ENCODE measurements around the gene NME4. TPM values are rescaled to one million over a fixed set of nuclear protein-coding genes. Genes with fewer than 3 reads are reported as not detected.
"Not testable (repeated sequence)": the region's sequence is repeated elsewhere in the genome, so short reads cannot be mapped to it uniquely, and the experiment has no call there.

The NME4 gene
- total RNA-seq, 1 donor from 2014 or later = 154 TPM

DNA sequence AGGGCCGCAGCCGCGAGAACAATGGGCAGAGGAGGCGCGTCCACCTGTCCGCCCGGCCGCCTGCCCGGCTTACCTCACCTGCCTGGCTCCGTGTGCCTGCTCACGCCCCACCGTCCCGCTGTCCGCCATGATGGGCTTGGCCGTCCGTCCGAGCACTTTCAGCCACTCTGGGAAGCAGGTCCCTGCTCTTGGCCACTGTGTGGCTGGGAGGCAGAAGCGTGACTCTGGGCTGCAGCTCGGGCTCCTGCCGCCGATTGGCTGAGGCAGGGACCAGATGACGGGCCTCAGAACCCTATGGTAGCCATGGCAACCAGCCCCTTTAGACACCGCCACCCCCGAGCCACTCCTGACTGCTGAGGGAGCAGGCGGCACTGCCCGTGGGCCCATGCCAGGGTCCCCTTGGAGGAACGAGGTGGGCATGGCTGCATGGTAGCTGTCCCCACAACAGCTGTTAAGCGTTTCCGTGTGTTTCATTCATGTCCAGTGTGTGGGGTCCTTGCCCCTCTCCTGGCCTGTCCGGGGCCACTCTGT lies 35.6 kb upstream of the NME4 start:
- no peaks in the 10 kb centered on the region for H3K9me3 Mint-ChIP-seq (ENCODE audit: low read depth)
- no peak overlapping the region for H3K4me3 Mint-ChIP-seq (ENCODE audit: low read depth)
- no peaks in the 10 kb centered on the region for H3K4me1 Mint-ChIP-seq (ENCODE audit: low read depth)
- TF ChIP-seq, protein P1, sequence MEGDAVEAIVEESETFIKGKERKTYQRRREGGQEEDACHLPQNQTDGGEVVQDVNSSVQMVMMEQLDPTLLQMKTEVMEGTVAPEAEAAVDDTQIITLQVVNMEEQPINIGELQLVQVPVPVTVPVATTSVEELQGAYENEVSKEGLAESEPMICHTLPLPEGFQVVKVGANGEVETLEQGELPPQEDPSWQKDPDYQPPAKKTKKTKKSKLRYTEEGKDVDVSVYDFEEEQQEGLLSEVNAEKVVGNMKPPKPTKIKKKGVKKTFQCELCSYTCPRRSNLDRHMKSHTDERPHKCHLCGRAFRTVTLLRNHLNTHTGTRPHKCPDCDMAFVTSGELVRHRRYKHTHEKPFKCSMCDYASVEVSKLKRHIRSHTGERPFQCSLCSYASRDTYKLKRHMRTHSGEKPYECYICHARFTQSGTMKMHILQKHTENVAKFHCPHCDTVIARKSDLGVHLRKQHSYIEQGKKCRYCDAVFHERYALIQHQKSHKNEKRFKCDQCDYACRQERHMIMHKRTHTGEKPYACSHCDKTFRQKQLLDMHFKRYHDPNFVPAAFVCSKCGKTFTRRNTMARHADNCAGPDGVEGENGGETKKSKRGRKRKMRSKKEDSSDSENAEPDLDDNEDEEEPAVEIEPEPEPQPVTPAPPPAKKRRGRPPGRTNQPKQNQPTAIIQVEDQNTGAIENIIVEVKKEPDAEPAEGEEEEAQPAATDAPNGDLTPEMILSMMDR (IDR thresholded peaks at IDR 0.05; ENCODE audit: unreplicated experiment) = no peak
- H3K36me3 Mint-ChIP-seq (ENCODE audit: insufficient read depth) = no peaks in the 10 kb centered on the region
- H3K27ac Mint-ChIP-seq = no peak overlapping the region
- peaks cover 4% of the 10 kb centered on the region for H3K27me3 Mint-ChIP-seq
- DNase-seq (ENCODE audit: low spot score, unreplicated experiment) = no peak

DNA sequence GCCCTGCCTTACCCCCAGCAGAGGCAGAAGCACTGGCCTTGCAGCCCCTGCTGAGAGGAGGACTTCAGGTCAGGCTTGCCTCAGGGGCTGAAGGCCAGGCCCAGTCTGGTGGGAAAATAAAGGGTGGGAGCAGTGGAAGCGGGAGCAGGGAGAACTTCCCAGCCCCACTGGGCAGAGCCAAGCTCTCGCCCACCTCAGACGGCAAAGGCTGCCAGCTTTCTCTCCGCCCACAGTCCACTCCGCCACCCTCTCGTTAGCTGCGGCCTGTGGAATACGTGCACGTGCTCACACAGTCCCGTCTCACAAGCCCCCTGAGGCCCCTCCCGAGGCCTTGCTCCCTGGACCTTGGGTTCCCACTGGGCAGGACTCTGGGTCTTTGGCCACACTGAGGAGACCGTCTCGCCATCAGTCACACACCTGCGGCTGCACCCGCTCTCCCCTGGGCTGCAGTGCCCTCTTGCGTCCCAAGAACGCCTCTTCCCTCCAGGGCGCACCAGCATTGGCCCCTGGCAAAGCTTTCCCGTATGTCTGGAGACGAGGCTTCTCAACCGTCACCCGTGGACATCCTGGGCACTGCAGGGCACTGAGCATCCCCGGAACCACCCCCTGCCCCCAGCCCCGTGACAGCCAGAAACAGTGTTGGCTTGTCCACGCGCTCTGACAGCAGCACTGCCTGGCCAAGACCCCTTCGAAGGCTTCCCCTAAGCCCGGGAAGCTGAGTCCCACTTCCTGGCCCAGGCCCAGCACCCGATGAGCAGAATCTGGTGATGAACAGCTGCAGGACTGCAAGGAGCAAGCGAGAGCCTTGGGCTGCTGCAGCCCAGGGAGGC lies 34.9 kb upstream of the NME4 start:
- H3K4me3 Mint-ChIP-seq (ENCODE audit: low read depth) = no peak overlapping the region
- TF ChIP-seq, protein P1 (IDR thresholded peaks at IDR 0.05; ENCODE audit: unreplicated experiment) = peak; percentile 74
- no peaks in the 10 kb centered on the region for H3K4me1 Mint-ChIP-seq (ENCODE audit: low read depth)
- peaks cover under 1% of the 10 kb centered on the region for H3K36me3 Mint-ChIP-seq (ENCODE audit: insufficient read depth)
- DNase-seq (ENCODE audit: low spot score, unreplicated experiment) = peak; percentile 46
- peaks cover 4% of the 10 kb centered on the region for H3K27me3 Mint-ChIP-seq
- no peak overlapping the region for H3K27ac Mint-ChIP-seq
- H3K9me3 Mint-ChIP-seq (ENCODE audit: low read depth) = no peaks in the 10 kb centered on the region

DNA sequence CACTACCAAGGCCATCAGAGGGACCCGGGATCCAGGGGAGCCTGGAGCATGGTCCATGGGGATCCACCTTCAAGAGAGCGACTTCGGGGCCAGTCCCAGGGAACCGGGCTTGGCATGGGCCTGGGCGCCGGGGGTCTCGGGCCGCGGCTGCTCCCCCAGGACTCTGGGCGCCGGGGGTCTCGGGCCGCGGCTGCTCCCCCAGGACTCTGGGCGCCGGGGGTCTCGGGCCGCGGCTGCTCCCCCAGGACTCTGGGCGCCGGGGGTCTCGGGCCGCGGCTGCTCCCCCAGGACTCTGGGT lies 34.3 kb upstream of the NME4 start:
- not testable (repeated sequence) for DNase-seq (ENCODE audit: low spot score, unreplicated experiment); H3K36me3 Mint-ChIP-seq (ENCODE audit: insufficient read depth); H3K27ac Mint-ChIP-seq; H3K4me3 Mint-ChIP-seq (ENCODE audit: low read depth); H3K27me3 Mint-ChIP-seq; H3K9me3 Mint-ChIP-seq (ENCODE audit: low read depth); H3K4me1 Mint-ChIP-seq (ENCODE audit: low read depth)

DNA sequence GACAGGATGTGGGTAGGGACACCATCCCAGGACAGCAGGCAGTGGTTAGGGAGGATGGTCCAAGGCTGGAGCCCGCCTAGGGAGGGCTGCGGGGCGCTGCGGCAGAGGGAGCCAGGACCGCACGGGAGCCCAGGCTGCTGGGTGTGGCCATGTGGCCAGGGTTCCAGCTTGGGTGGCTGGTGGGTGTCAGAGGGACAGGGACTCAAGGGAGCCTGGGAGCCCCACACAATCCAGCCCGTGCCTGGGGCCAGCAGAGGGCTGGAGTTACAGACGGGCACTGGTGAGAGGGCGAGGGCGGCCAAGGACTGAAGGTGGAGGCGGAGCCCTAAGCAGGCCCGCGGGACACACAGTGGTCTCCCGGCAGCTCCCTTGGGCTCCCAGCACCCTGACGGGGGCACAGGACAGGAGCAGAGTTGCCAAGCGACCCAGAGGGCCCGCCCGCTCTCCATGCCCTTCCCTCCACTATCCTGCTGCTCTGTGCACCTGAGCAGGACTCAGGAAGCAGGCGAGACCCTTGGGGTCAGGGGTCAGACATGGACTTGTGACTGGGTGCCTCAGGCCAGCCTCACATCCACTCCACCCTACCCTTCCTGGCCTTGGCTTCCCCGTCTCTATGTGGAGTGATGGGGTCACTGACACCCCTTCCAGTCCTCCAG lies 33.8 kb upstream of the NME4 start:
- H3K9me3 Mint-ChIP-seq (ENCODE audit: low read depth) = no peaks in the 10 kb centered on the region
- H3K27me3 Mint-ChIP-seq = peaks cover 4% of the 10 kb centered on the region
- DNase-seq (ENCODE audit: low spot score, unreplicated experiment) = no peak
- H3K27ac Mint-ChIP-seq = no peak overlapping the region
- TF ChIP-seq, protein P1 (IDR thresholded peaks at IDR 0.05; ENCODE audit: unreplicated experiment) = no peak
- peaks cover 1% of the 10 kb centered on the region for H3K36me3 Mint-ChIP-seq (ENCODE audit: insufficient read depth)
- H3K4me3 Mint-ChIP-seq (ENCODE audit: low read depth) = no peak overlapping the region
- no peaks in the 10 kb centered on the region for H3K4me1 Mint-ChIP-seq (ENCODE audit: low read depth)

DNA sequence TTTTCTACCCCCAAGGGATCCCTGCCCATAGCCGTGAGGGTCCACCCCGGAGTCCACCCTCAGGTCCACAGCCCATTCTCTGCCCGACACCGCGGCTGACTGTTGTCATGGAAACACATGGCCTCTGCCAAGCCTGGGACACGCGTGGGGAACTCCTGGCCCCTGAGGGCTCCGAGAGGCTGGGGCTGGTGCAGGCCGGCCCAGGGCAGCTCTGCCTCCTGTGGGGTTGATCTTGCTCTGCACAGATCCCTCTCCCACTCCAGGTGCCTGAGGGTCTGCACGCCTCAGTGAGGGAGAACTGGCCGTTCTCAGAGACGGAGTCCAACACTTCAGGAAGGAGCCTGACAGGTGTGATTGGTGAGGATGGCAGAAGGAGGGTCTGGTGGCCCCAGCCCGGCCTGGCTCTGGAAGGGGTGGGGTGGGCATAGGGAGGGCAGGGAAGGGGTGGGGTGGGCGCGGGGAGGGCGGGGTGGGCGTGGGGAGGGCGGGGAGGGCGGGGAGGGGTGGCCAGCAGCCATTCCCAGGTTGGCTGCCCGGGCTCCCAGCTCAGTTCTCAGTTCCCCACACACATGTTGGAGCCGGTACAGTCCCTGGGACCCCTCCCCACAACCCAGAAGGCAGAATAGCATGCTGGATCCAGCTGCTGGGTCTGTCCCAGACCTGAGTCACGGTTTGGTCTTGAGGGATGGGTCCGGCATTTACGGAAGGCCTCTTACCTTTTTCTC lies 33.1 kb upstream of the NME4 start:
- no peak for DNase-seq (ENCODE audit: low spot score, unreplicated experiment)
- no peaks in the 10 kb centered on the region for H3K4me1 Mint-ChIP-seq (ENCODE audit: low read depth)
- TF ChIP-seq, protein P1 (IDR thresholded peaks at IDR 0.05; ENCODE audit: unreplicated experiment) = no peak
- peaks cover 1% of the 10 kb centered on the region for H3K36me3 Mint-ChIP-seq (ENCODE audit: insufficient read depth)
- H3K9me3 Mint-ChIP-seq (ENCODE audit: low read depth) = no peaks in the 10 kb centered on the region
- no peak overlapping the region for H3K4me3 Mint-ChIP-seq (ENCODE audit: low read depth)
- peaks cover 4% of the 10 kb centered on the region for H3K27me3 Mint-ChIP-seq
- no peak overlapping the region for H3K27ac Mint-ChIP-seq

All from progenitor cell of endocrine pancreas (in vitro differentiated cells).